DMS 273 treated with DMSO at 0.1 percent for 48 hours (cell line): ENCODE measurements around the gene NF2.

Experiments used
- DNase-seq: peaks from one replicate; lab custom pipeline; 2025; lab: John Stamatoyannopoulos, UW

Gene NF2

GRCh38 chr22:29631725-29632124 lies 28.3 kb downstream of the NF2 start:
- no peak for DNase-seq

GRCh38 chr22:29632672-29633071 lies 29.2 kb downstream of the NF2 start:
- no peak for DNase-seq

DNA sequence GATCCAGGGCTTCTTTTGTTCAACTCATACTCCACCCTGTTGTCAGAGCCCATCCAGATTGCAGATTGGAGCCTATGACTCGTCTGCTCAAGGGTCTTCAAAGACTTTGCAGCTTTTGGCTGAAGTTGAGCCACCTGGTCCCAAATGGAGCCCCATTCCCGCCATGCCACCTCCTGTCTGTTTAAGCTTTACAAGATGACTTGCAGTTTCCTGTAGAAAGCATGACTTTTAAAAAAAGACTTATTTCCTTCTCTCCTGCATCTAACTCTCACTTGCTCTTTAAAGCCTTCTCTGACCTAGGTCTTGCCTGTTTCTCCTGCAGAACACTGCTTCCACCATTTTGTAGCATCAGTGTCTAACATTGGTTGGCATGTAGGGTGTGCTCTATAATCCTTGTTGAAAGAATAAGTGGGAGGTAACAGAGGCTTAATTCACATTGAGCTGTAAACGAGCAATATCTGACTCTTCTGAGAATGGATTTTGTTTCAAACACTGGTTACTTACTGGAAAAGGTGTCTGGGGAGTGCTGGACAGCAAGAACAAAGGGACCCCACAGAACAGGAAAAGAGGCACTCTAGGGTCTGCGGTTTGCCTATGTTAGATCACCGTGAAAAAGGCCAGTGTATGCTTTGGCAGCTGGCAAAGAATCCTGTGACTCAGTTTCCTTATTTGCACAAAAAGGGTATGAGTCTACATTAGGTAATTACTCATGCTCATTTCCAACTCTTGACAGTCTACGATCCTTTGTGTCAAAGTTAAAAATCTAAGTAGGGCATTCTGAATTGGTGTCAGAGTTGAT lies 30.3 kb downstream of the NF2 start:
- DNase-seq = no peak

GRCh38 chr22:29634847-29635246 lies 31.4 kb downstream of the NF2 start:
- no peak for DNase-seq

- DNase-seq = peak; percentile 16
Measured at GRCh38 chr22:29635734-29636357, 32.4 kb downstream of the NF2 start.

DNA sequence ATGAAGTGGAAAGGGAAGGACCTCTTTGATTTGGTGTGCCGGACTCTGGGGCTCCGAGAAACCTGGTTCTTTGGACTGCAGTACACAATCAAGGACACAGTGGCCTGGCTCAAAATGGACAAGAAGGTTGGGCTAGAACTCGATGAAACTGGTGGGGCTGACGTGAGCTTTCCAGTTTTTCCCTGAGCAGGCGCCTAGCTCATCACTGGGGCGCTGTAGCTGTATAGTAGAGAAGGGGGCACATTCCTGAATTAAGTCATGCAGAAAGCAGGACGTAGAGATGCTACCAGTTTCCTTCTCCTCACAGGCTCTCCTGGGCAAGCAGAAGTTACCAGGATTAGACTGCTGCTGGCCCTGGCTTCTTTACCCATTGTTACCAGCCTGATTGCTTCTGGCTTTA lies 33.3 kb downstream of the NF2 start:
- no peak for DNase-seq

DNA sequence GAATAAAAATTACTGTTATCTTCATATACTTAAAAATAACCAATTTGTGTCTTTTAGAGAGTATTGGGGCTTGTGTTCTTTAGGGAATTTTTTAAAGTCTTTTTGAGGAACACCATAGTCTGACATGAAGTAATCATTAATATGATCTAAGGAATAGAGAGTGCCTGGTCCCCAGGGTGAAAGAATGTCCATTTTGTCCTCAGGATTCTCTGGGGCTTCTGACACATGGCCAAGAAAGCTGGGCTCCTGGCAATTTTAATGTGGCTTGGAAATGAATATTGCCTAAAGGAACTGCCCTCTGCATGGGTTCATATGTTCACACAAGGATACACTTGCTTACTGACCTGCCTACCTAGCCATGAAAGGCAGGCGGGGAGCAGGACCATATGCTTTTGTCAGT lies 33.7 kb downstream of the NF2 start:
- DNase-seq = no peak

GRCh38 chr22:29638678-29639077 lies 35.2 kb downstream of the NF2 start:
- no peak for DNase-seq

GRCh38 chr22:29639096-29639495 lies 35.7 kb downstream of the NF2 start:
- no peak for DNase-seq

DNA sequence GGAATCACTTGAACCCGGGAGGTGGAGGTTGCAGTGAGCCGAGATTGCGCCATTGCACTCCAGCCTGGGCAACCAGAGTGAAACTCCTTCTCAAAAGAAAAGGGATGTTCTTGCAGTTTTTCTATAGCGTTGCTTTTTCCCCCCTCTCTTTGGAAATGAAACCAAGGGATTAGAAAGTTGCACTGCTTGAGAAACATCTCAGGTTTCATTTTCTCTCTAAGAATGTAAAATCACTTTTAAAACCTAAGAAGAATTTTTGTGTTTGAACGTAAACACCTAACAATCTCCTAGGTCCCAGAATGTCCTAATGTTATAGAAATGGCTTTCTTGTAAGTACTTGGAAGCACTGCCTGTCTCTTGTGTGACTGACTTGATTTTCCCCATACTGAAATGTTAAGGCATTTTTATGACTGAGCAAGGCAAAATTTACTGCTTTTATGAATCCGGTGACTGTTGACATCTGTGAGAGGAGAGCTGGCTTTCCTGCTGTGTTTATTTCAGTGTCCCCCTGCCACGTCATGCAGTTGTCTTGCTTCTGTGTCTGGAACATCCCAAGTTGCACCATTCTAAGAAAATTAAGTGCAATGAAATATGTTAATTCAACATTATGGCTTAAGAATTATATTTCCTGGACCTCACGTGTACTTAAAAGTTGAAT lies 37.7 kb downstream of the NF2 start:
- DNase-seq = no peak

- no peak for DNase-seq
Measured at GRCh38 chr22:29641700-29642330, 38.4 kb downstream of the NF2 start.

GRCh38 chr22:29642694-29643093 lies 39.3 kb downstream of the NF2 start:
- no peak for DNase-seq

GRCh38 chr22:29647954-29648737 lies 44.7 kb downstream of the NF2 start:
- DNase-seq = no peak

- no peak for DNase-seq
Measured at GRCh38 chr22:29650370-29650769, 46.9 kb downstream of the NF2 start.

- no peak for DNase-seq
Measured at GRCh38 chr22:29651652-29652051, 48.2 kb downstream of the NF2 start.

DNA sequence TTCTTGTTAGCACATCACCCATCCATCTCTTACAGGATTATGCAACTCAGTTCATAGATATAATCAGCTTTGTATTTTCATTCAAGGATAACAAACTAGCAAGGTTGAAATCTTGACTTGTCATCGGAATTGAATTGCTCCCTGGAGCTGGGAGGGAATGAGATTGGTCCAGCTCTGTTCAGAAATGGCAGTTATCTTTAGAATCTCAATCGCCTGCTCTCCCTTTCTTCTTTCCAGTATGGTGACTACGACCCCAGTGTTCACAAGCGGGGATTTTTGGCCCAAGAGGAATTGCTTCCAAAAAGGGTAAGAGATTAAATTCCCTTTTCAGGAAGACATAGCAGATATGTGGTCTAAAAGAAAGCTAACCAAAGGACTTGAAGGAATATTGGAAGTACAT lies 51.0 kb downstream of the NF2 start:
- no peak for DNase-seq

DNA sequence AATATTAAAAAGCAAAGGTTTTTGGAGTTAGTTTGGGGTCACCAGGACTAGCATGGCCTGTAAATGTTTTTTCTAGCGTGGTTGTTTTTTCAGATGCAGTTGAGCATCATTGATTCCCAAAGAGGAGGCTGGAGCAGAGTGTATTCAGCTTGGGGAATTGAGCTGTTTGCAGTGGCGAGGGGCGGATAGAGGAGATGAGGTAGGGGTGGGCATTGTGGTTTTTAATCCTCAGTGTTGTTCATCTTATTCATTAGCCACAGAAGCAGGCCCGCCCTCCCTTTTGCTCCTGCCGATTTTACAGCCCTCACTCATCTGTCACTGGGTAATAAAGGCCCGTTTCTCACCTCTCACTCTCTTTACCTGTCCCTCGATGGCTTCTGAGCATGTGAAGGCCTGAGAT lies 51.4 kb downstream of the NF2 start:
- DNase-seq = no peak

GRCh38 chr22:29658176-29658575 lies 54.7 kb downstream of the NF2 start:
- DNase-seq = no peak

DNA sequence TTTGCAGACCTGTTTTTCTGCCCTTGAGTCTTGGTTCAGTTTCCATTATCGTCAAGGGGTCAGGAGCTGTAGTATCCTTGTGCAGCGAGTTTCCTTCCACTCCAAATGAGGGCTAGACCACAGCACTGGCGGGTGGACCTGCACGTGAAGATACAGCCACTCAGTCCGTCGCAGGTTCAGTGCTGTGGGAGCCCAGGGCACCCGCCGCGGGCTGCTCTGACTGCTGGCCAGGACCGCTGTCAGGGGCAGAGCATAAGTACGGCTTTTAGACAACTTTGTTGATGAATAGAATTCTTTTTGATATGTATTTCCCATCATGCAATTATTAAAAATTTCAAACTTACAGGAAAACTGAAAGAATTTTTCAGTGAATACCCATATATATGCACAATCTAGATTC lies 56.6 kb downstream of the NF2 start:
- no peak for DNase-seq

DNA sequence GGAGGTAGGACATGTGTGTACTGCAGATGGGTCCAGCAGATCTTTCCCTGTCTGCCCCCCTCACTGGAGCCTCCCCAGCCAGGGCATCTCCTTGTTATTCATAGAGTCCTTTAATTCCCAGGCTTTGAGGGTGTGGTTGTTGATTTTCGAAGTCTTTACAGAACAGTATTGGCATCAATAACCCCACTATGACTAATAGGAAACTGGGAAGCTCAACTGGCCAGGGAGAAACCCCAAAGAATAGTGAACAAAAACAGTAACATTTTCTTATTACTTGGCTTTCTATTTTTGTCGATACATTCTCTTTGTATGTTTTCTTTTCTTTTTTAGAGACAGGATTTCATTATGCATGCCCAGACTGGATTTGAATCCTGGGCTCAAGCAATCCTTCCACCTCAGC lies 57.9 kb downstream of the NF2 start:
- DNase-seq = no peak

- DNase-seq = no peak
Measured at GRCh38 chr22:29663180-29663821, 59.9 kb downstream of the NF2 start.

DNA sequence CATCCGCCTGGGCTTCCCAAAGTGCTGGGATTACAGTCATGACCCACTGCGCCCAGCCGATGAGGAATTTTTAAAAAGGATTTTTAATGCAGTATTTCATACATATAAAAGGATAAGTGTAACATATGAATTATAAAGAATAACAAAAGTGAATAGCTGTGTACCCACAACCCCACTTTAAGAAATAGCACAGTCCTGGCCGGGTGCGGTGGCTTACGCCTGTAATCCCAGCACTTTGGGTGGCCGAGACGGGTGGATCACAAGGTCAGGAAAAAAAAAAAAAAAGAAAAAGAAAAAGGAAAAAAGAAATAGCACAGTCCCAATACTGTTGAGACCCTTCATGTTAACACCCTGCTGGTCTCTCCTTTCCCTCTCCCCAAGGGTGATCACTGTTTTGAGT lies 62.1 kb downstream of the NF2 start:
- no peak for DNase-seq
